HG02973 (cell line): Measurements from ENCODE around the gene ITGA11.

Source experiments
- ATAC-seq: cut with Tn5 transposase; IDR thresholded peaks from one replicate; pipeline ENCODE4 v1.9.1; 2021; ENCODE audit warnings: moderate library complexity; ENCODE audit not compliant: unreplicated experiment

Gene ITGA11

GRCh38 chr15:68449389-68449788 is 17.4 kb upstream of the ITGA11 start:
- no peak for ATAC-seq

GRCh38 chr15:68447976-68448755 is 16.2 kb upstream of the ITGA11 start:
- no peak for ATAC-seq

- no peak for ATAC-seq
These were observed 15.2 kb upstream of the ITGA11 start for GRCh38 chr15:68447209-68447608.

DNA sequence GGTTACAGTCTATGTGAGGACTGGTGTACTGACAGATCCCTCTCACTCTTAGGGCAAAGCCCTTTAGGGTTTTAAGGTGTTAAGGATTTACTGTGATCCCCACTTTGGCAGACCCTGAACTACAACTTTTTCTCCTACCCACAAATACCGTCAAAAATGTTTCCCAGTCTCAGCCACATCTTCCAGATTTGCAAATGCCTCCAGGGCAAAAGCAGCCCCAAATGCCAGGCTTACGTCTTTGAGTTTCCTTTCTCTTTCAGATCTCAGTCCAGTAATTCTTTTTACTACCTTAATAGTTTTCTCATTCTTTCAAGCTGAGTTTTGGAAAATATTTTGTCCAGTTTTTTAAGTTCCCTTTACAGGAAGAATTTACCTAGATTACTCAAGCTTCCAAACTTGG is 13.4 kb upstream of the ITGA11 start:
- no peak for ATAC-seq

- no peak for ATAC-seq
These were observed 12.4 kb upstream of the ITGA11 start for GRCh38 chr15:68444336-68444735.

GRCh38 chr15:68442903-68443302 is 10.9 kb upstream of the ITGA11 start:
- ATAC-seq = no peak

DNA sequence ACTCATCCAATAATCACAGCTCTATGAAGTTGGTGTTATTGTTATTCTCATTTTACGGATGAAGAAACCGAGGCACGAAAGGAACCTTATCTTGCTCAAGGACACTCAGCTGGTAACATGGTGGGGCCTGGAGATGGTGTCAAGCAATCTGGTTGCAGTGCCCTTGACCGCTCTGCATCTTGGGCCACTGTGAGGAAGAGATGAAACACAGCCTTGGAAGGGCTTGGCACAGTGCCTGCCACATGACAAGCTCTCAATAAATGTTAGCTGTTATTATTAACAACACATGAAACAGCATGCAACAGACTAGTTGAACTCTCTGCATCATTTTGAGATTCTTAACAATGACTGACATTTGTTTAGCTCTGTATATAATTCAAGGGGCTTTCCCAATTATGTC is 10.1 kb upstream of the ITGA11 start:
- ATAC-seq = no peak

DNA sequence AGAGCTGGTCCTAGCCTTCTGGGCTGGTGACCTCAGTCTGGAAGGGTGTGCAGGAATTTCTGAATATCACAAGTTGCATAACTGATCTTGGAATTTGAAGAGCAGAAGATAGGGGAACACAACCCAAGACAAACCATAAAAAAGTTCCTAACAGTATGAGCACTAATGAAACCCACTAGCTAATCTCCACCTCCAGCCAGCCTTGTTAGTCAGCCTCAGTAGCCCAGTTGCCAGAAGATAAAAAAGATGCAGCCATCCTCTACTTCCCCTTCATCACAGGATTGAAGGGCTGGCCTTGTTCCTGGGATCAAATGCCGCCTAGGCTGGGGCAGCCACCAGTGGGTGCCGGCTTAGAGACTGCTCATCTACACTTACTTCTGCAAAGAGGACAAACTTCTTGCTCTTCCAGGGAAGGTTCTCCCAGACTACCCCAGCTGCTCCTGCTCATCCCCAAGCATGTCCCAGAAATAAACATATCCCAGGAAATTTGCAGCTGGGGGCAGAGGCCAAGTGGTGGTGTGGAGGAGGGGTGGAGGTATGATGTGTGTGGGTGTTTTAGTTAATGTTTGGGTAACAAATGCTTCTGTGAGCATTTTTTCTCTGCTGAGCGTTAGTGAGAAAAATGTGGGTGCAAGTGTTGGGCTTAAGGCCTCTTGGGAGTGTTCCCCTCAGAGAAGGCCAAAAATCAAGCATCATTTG is 9.2 kb upstream of the ITGA11 start:
- no peak for ATAC-seq

DNA sequence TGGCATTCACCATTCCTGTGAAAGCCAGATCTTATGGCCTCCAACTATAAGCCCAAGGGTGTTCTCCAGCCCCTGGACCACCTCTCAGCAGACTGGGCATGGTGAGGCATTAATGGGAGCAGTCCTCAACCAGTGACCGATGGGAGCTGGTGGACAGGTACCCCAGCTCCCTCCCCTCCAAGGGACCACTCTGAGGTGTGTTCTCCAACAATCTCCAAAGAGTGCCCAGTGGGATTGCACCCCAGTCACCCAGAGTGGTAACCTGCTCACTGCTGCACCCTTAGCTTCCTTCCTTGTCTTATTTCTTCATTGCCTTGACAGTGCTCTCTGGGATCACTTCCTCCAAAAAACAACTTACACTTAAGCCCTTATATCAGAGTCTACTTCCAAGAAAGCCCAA is 8.2 kb upstream of the ITGA11 start:
- ATAC-seq = no peak

GRCh38 chr15:68439506-68439905 is 7.5 kb upstream of the ITGA11 start:
- no peak for ATAC-seq

DNA sequence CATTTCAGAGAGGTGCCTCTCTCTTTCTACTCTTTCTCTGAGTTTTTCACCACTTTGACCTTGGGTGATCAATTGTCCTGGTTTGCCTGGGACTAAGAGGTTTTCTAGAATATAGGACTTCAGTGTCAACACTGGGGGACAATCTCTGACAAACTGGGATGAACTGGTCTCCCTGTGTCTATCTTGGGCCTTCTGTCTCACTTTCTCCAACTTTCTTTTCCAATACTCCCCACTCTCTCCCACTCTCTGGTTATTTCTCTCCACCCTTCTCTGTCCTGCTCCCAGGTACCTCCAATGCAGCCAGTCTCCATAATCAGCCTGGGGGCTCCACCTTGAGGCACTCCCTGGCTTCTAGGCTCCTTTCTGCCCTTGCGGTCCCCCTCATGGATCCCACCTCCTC is 4.7 kb upstream of the ITGA11 start:
- ATAC-seq = no peak

- ATAC-seq = no peak
These were observed 4.0 kb upstream of the ITGA11 start for GRCh38 chr15:68435966-68436365.

GRCh38 chr15:68434021-68434420 is 2.1 kb upstream of the ITGA11 start:
- ATAC-seq = no peak

DNA sequence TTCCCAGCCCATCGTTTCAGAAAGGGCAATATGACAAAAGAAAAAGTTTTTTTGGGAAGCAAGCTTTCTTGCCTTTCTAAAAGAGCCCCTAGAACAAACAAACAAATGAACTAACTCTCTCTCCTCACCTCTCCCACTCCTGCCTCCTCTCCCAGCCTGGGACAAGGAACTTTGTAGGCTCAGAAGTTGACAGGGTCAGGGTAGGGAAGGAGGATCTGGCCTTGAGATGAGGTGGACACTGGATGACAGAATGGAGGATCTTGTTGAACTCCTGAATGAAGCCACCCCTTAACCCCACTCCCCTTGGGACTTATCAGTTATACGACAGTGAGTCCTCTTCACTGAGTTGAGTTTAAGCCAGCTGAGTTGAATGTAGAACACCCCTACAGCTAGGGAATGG is 1.6 kb upstream of the ITGA11 start:
- ATAC-seq = no peak

- no peak for ATAC-seq
These were observed 590 bp upstream of the ITGA11 start for GRCh38 chr15:68432441-68433064.

DNA sequence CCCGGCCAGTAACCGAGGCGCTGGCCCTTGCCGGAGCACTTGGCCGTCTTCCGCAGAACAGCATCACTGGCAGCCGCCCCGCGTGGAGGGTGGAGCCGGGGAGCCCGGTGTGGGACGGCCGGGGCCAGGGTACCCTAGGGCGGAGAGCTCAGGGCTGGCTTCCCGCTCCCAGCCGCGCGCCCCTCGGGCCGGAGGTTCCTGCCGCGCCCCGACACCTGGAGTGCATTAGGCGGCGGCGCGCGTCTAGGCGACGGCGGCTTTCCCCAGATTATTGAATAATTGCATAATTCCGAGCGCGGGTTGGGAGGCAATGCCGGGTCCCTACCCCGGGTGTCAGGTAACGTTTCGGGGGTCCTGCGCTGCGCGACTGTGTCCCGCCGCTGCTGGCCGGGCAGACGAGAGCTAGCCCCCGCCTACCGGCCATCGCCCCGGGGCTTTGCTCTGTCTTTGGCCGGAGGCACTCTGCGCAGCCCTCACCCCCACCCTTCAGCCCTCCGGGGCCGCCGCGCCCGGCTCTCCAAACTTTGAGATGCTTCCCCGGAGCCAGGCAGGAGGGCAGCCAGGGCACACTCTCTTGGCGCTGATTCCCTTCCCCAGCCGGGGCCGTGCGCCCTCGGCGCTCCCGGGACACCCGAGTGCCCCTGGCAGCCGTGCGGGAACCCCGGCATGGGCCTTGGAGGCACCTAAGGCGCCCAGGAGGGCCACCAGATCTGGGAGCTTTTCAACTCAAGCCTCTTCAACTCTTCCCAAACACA is 749 bp downstream of the ITGA11 start:
- ATAC-seq = no peak

DNA sequence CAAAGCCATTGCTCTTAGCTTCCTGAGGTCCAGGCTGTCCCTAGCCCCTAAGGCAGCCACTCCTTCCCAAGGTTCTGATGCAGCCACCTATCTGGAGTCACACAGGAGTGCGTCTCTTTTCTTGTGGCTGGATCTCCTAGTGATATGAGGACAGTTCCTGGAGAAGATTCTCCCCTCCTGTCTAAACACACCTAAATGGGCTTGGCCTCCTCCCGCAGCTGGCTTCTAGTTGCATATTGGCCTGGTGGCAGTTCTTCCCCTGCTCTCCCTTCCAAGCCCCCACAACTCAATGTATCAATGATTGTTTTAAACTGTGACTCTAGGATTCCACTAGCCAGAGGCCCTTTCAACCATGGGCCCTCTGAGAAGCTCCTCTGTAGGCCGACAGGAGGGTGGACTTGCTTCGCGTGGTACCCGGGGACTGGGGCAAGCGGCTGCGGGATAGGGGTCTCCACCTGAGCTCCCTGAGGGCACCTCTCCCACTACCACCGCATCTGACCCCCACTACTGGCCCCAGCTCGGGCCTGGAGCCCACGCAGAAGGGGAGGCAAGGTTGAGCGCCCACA is 1.4 kb downstream of the ITGA11 start:
- no peak for ATAC-seq

DNA sequence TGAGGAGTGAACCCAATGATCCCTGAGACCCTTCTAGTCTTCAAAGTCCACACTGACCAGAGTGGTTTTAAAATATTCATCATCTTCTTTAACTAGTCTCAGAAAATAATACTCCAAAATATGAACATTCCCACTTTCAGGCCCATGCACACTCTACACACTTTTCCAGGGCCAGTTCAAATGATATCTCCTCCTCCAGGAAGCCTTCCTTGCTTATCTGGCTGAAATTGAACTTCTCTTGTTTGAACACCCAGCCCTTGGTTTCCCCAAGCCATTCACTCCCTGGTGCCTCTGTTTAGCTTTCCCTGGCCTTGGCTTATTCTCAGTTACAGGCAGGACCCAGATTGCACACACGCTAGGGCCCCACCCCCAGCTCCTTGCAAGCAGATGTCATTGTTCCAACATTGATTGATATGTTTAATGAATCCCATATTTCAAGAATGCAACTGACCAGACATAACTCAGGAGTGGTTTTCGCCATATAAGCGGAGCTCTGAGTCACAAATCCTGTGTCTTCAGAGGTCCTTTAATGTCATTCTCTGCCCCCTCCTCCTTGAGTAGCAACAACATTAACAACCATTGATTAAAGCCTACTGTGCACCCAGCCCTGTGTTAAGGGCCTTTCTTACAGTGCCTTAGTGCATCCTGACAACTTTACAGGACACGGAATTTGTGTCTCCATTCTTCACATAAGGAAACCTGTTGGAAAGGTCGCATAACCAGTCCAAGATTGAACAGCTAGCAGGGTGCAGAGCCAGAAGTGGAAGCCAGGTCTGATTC is 2.1 kb downstream of the ITGA11 start:
- no peak for ATAC-seq

DNA sequence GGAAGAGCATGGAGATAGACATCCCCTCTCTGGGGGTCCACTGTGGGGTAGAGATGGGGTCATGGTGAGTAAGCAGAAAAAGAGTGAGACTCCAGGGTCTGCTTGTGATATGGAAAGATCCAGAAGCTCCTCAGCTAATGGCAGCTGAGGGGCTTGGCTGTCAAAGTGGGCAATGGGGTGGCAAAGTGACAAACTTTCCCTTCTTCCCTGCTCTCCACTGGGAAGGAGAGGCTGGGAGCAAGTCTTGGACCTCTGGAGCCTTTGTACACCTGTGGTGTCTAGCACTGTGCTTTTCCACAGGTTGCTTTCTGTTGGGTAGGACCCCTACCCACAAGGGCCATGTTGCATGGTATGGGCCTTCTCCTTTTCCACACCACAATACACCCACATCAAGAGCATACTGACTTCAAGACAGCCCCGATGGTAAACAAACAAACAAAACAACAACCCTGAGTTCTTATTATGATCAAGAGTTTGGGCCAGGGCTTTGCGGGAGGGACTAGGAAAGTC is 3.5 kb downstream of the ITGA11 start:
- no peak for ATAC-seq

DNA sequence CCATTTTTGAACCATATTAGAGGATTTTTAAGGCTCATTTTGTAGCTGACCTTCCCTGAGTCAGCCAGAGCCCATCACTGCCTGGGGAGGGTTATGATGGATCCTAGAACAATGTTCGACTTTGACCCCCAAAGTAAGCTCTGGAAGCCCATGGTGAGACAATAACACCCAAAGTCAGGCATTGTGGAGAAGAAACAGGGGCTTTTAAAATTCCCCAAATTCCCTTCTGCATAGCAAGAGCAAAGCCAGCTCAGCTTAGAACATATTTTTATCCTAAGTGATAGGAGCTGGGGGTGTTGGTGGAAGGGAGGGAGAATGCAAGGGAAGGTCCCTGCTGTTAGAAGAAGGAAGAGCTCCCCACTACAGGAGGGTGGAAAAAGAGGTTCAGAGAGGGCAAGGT is 4.0 kb downstream of the ITGA11 start:
- no peak for ATAC-seq
